Vagina (tissue), 2 donors: ENCODE results near the gene GHRHR. TPM values are rescaled to one million over a fixed set of nuclear protein-coding genes. Genes with fewer than 3 reads are reported as not detected.

Experiments used
- DNase-seq, 2 donors: peaks; one replicate each; pipeline ENCODE4 v3.0.0-alpha.2; 2017; ENCODE audit errors: extremely low spot score in 2 of 2
- H3K27ac ChIP-seq: fragments of 200-600 bp; sonication (generic); one replicate; pipeline ENCODE4 v1.5.1; 2019
- H3K27me3 ChIP-seq: fragments of 200-600 bp; sonication (generic); one replicate; pipeline ENCODE4 v1.5.1; 2019
- H3K36me3 ChIP-seq, 2 donors: fragments of 200-600 bp; sonication (generic); one replicate each; pipeline ENCODE4 v1.5.1; 2017 to 2019
- H3K4me1 ChIP-seq: fragments of 200-600 bp; sonication (generic); one replicate; pipeline ENCODE4 v1.5.1; 2019
- H3K4me3 ChIP-seq, 2 donors: fragments of 200-600 bp; sonication (generic); 1 replicate in 1 of 2; 2 replicates in 1 of 2; pipeline ENCODE4 v1.5.1; 2016 to 2019
- H3K9me3 ChIP-seq: fragments of 200-600 bp; sonication (generic); one replicate; pipeline ENCODE4 v1.5.1; 2019
- CTCF ChIP-seq, 3 experiments: fragments of 450-650 bp in 2 of 3; fragments of 200-600 bp in 1 of 3; sonication (generic) in 1 of 3; IDR thresholded peaks; one replicate each; pipeline ENCODE4 v1.5.1; 2017 to 2019; ENCODE audit warnings: antibody characterized with exemption in 3 of 3, mild to moderate bottlenecking in 2 of 3, moderate library complexity in 2 of 3
- POLR2A ChIP-seq, 2 donors: fragments of 450-650 bp; IDR thresholded peaks; one replicate each; pipeline ENCODE4 v1.6.1; 2017; ENCODE audit warnings: antibody characterized with exemption in 2 of 2, mild to moderate bottlenecking in 2 of 2, moderate library complexity in 2 of 2
- POLR2AphosphoS5 ChIP-seq, 2 donors: sonication (generic); formaldehyde crosslinking; IDR thresholded peaks; one replicate each; pipeline ENCODE4 v1.9.0; 2017; ENCODE audit warnings: antibody characterized with exemption in 2 of 2, mild to moderate bottlenecking in 2 of 2, low read depth in 1 of 2; ENCODE audit not compliant: insufficient read depth in 1 of 2
- intact Hi-C: fragments of 100-400 bp; cut with DNase I; formaldehyde crosslinking; loops from one replicate; pipeline ENCODE4 v1.15.1; 2023
- total RNA-seq: library from RNA; depleted of rRNA; stranded (reverse); fragments of >200 nt; gene quantifications from one replicate; pipeline ENCODE4 v1.2.3, GENCODE V29; 2016

GHRHR gene
- total RNA-seq, 1 donor from 2014 or later: not detected

GRCh38 chr7:30956704-30957103 lies 7.0 kb upstream of the GHRHR start:
- H3K27me3 ChIP-seq: no peaks in the 10 kb centered on the region
- no peak for DNase-seq
- TF ChIP-seq POLR2A (IDR thresholded peaks at IDR 0.05): no peak
- no peak for TF ChIP-seq CTCF (IDR thresholded peaks at IDR 0.05)
- no peak for TF ChIP-seq POLR2AphosphoS5 (IDR thresholded peaks at IDR 0.05; ENCODE audit: insufficient read depth in 1 of 2, low read depth in 1 of 2)
- no peaks in the 10 kb centered on the region for H3K4me1 ChIP-seq
- H3K36me3 ChIP-seq: no peaks in the 10 kb centered on the region
- H3K4me3 ChIP-seq: no peak overlapping the region
- no peaks in the 10 kb centered on the region for H3K9me3 ChIP-seq
- H3K27ac ChIP-seq: no peak overlapping the region
- intact Hi-C loops: no loop called here

GRCh38 chr7:30965372-30965771 lies 1.6 kb downstream of the GHRHR start:
- Histone ChIP-seq H3K36me3 (no peaks in the 10 kb centered on the region), H3K27ac (no peak overlapping the region), H3K4me1 (no peaks in the 10 kb centered on the region), H3K9me3 (no peaks in the 10 kb centered on the region), H3K4me3 (no peak overlapping the region), H3K27me3 (no peaks in the 10 kb centered on the region)
- no peak for DNase-seq
- TF ChIP-seq POLR2A (IDR thresholded peaks at IDR 0.05) (no peak), POLR2AphosphoS5 (IDR thresholded peaks at IDR 0.05; ENCODE audit: insufficient read depth in 1 of 2, low read depth in 1 of 2) (no peak), CTCF (IDR thresholded peaks at IDR 0.05) (no peak)
- intact Hi-C loops: no loop called here

GRCh38 chr7:30965883-30966282 lies 2.1 kb downstream of the GHRHR start:
- TF ChIP-seq CTCF (IDR thresholded peaks at IDR 0.05) (no peak), POLR2A (IDR thresholded peaks at IDR 0.05) (no peak), POLR2AphosphoS5 (IDR thresholded peaks at IDR 0.05; ENCODE audit: insufficient read depth in 1 of 2, low read depth in 1 of 2) (no peak)

GRCh38 chr7:30968294-30968693 lies 4.5 kb downstream of the GHRHR start:
- Histone ChIP-seq H3K27me3 (no peaks in the 10 kb centered on the region), H3K36me3 (no peaks in the 10 kb centered on the region), H3K4me3 (no peak overlapping the region), H3K9me3 (no peaks in the 10 kb centered on the region), H3K27ac (no peak overlapping the region), H3K4me1 (no peaks in the 10 kb centered on the region)
- no peak for TF ChIP-seq CTCF (IDR thresholded peaks at IDR 0.05)
- no peak for DNase-seq
- intact Hi-C loops: no loop called here

More at GRCh38 chr7:30965883-30966282, 2.1 kb downstream of the GHRHR start:
- no peaks in the 10 kb centered on the region for H3K4me1 ChIP-seq
- intact Hi-C loops: no loop called here
- no peaks in the 10 kb centered on the region for H3K27me3 ChIP-seq
- H3K4me3 ChIP-seq: no peak overlapping the region
- DNase-seq: no peak
- H3K9me3 ChIP-seq: no peaks in the 10 kb centered on the region
- no peak overlapping the region for H3K27ac ChIP-seq
- no peaks in the 10 kb centered on the region for H3K36me3 ChIP-seq

GRCh38 chr7:30968747-30969603 lies 5.2 kb downstream of the GHRHR start:
- intact Hi-C loops: no loop called here
- no peak for TF ChIP-seq POLR2AphosphoS5 (IDR thresholded peaks at IDR 0.05; ENCODE audit: insufficient read depth in 1 of 2, low read depth in 1 of 2)
- TF ChIP-seq CTCF (IDR thresholded peaks at IDR 0.05): no peak
- TF ChIP-seq POLR2A (IDR thresholded peaks at IDR 0.05): no peak

More at GRCh38 chr7:30968747-30969603, 5.2 kb downstream of the GHRHR start:
- Histone ChIP-seq H3K36me3 (no peaks in the 10 kb centered on the region), H3K27me3 (no peaks in the 10 kb centered on the region), H3K4me3 (no peak overlapping the region), H3K27ac (no peak overlapping the region), H3K9me3 (no peaks in the 10 kb centered on the region), H3K4me1 (no peaks in the 10 kb centered on the region)
- no peak for DNase-seq
